HG03354 (cell line): Measurements from ENCODE around the gene CELSR1.

Experiments used
- ATAC-seq: cut with Tn5 transposase; IDR thresholded peaks from one replicate; pipeline ENCODE4 v1.9.1; 2021; ENCODE audit warnings: mild to moderate bottlenecking; ENCODE audit not compliant: unreplicated experiment, poor library complexity, severe bottlenecking

Gene CELSR1

GRCh38 chr22:46537225-46537945, at the start of gene CELSR1:
CELSR1 (minus strand) TSS chr22:46537620; CDS start chr22:46537170, 450 bp downstream.
- ATAC-seq: no peak

- ATAC-seq: peak; percentile 54
Observed at GRCh38 chr22:46587061-46587460, 49.6 kb upstream of the CELSR1 start.

- no peak for ATAC-seq
Observed at GRCh38 chr22:46586531-46587011, 49.2 kb upstream of the CELSR1 start.

GRCh38 chr22:46586123-46586519, 48.7 kb upstream of the CELSR1 start:
- no peak for ATAC-seq

GRCh38 chr22:46585340-46586122, 48.1 kb upstream of the CELSR1 start:
- ATAC-seq: no peak

GRCh38 chr22:46584081-46584921, 46.9 kb upstream of the CELSR1 start:
- ATAC-seq: no peak

GRCh38 chr22:46583571-46583970, 46.2 kb upstream of the CELSR1 start:
- no peak for ATAC-seq

GRCh38 chr22:46582281-46582933, 45.0 kb upstream of the CELSR1 start:
- no peak for ATAC-seq

GRCh38 chr22:46581538-46582244, 44.3 kb upstream of the CELSR1 start:
- no peak for ATAC-seq

GRCh38 chr22:46580940-46581537, 43.6 kb upstream of the CELSR1 start:
- ATAC-seq: no peak

GRCh38 chr22:46579751-46580449, 42.5 kb upstream of the CELSR1 start:
- ATAC-seq: no peak

- no peak for ATAC-seq
Observed at GRCh38 chr22:46578824-46579561, 41.6 kb upstream of the CELSR1 start.

GRCh38 chr22:46578251-46578823, 40.9 kb upstream of the CELSR1 start:
- no peak for ATAC-seq

GRCh38 chr22:46577368-46578249, 40.2 kb upstream of the CELSR1 start:
- ATAC-seq: no peak

- ATAC-seq: no peak
Observed at GRCh38 chr22:46576556-46577367, 39.3 kb upstream of the CELSR1 start.
